Measurements from ENCODE around the gene ZNF229.
"Not testable (repeated sequence)": the region's sequence is repeated elsewhere in the genome, so short reads cannot be mapped to it uniquely, and the experiment has no call there.

DNA sequence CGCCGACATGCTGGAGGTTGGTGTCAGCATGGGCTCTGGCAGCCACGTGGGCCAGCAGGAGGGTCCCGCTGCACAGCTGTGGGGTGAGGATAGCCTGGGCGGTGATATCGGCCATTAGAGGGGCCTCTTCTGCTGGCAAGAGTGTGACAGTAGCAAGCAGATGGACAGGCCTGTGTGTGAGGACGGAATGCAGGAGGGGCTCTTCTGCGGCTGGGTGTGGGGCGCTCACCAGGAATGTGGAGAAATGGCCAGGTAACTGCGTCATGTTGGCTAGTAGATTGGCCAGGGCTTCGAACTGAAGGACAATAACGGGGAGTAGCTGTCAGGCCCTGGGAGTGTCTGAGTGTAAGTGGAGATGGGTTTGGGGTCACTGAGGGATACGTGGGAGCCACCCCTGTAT lies 7.7 kb upstream of the ZNF229 start:
- not testable (repeated sequence) for TF ChIP-seq GATA1 (IDR thresholded peaks at IDR 0.05; ENCODE audit: low read depth, low read length); POLR2A (IDR thresholded peaks at IDR 0.05; ENCODE audit: low read length)
